Stimulated activated CD8-positive, alpha-beta memory T cell treated with anti-CD3 and anti-CD28 coated beads, Interleukin-4, amount 100 ng/mL, for 1 hour (primary cell): Measurements from ENCODE around the gene NTRK2.

Experiments
- DNase-seq, 2 donors: peaks; one replicate each; pipeline ENCODE4 v3.0.0-alpha.2; 2020; ENCODE audit warnings: low read depth in 2 of 2, low spot score in 1 of 2

The NTRK2 gene

DNA sequence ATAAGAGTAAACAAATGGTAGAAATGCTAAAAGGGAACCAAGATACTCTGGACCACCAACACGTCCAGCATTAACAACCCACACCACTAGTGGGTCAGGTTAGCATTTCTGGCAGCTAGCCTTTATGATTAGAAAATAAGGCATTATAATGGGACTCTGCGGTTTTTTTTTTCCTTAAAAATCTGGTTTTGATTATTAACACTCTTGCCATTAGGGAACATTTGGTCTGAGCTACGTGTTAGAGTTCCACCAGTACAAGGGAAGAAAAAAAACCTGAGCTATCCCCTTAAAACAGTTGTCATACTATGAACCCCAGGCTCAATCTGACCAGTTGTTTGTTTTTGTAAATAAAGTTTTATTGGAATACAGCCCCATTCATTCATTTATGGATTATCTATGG lies 110.4 kb downstream of the NTRK2 start:
- DNase-seq, result no peak

DNA sequence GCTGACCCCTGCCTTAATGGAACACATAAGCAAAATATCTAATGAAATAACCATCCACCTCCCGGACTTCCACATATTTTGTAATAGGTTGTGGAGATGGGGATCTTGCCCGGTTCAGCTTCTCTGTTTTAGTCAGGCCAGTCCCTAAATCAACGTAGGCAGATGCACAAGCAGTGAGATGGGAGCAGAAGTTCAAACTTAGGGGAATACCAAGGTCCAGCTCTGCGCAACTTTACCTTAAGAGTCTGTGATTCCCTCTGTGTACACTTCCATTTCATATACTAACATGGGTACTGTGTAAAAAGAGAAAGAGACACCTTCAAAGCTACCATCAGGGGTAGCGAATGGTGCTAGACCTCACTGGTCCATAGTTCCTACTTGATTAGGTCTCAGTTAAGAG lies 110.9 kb downstream of the NTRK2 start:
- DNase-seq, result no peak

DNA sequence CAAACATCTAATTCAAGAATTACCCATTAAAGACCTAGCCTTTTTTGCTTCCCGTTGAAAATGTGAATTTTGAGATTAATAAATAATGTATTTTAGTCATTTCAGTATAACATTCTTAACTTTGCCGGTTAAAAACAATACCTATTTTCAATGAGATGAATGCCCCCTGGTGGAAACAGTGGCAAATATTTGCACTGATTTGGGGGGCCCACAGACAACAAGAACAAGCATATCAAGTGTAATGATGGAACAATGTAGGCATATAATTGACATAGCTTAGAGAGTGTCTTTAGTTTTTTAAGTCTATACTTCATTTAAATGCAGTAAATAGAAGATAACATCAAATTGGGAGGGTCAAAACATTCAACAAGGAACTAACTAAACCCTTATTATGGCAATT lies 111.9 kb downstream of the NTRK2 start:
- no peak for DNase-seq

DNA sequence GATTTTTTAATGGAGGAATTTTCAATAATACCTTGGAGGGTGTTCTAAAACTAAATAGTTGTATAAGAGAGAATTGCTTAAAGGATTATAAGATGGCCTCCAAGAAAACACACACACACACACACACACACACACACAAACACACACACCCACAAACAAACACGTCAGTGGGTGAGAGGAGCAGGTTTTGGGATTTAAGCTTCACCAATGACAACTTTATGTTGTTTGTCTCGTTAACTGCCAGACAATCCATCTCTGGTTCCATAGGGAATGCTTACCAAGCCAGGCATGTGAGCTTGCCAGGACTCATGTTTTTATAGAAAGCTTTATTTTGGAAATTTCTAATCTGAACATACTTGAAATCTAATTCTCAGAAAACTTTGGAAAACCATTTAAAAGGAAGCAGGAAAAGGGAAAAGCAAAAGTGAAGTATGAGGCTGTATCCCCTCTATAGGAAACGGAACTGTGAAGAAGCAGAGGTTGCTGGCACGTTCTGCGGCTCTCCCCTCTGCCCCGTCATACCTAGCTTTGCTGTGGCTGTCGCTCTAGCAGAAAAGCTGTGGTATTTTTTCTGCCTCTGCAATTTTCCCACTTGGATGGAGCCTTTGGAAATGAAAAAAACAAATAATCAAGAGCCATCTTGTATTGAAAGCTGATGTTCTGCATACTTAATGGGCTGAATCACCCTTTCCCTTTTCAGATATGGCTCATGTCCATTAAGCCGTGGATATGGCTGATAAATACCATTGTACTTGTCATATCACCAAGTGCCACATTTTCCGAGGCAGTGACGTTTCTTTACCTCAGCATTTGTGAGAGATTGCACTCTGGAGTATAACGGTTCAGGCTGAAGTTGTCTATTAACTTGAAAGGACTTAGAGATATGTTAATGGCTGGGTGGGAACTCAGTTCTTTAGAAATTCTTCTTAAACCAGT lies 112.7 kb downstream of the NTRK2 start:
- no peak for DNase-seq

DNA sequence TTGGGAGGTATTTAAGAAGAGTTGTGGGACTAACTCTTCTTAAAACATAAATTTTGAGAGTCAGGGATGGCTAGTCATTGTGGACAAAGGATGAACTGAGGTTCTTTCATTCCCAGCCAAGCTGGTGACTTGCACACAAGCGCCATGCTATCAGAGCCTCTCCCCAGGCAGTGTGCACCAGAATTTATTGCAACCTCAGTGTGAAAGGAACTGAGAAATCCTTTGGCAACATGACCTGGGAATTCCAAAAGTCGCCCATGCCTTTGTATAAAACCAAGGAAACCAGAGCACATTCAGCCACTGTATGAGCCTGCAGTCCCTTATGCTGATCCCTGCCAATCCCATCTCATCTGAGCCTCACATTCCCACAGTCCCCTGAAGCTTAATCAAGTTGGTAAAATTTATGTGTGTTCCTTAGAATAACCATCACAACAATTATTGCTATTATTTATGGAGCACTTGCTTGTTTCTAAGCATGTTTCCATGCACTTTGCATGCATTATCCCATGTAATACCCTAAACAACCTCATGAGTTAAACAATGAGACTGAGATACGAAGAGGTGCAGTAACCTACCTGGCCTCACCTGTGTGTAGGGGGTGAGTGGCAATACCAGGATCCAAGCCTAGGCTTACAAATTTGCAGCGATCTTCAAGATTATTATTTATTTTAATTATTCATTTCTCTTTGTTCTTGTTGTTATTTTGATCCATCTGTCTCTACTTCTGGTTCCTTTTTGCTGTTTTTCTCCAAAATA lies 116.4 kb downstream of the NTRK2 start:
- no peak for DNase-seq

DNA sequence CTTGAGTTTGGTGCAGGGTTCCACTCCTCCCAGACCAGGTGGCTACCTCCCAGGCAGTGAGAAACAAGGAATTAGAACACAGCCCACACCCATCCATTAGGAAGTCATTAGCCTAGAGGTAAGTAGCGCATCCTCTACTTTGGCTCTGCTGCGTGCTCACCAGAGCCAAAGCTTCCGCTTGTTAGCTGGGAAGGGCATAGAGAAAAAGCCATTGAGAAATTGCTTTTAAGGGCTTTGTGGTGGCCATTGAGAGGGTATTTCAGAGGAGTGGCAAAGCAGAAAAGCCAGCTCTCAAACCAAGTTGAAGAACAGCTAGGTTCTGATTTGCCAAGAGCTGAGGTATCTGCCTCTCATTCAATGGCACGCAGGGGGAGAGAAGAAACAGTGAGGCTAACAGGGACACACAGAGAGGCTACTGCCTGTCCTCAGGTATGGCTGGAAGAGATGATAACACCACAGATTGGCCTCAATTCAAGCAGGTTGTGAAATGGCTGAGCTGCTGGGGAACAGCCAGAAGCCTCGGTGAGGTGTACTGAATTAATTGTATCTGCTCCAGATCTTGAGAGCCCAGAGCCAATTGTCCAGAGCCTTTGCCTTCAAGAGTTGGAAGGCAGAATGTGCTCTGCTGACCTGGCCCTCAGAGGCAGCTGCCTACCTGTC lies 119.4 kb downstream of the NTRK2 start:
- no peak for DNase-seq

DNA sequence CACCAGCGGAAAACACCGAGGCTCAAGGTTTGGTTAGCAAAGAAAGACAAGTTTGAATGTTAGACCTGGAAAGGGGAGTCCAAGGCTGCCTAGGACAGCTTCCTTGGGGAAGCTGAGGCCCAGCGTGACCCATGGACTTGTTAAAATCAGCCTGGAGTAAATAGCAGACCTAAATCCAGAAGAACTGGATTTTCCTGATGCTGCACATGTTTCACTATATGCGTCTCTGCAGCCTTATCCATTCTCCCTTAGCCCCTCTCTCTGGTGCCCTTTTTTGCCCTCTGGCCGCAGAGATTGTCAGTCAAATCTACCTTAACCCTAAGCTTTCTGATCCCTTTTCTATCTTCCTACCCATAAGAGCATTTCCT lies 119.9 kb downstream of the NTRK2 start:
- no peak for DNase-seq

DNA sequence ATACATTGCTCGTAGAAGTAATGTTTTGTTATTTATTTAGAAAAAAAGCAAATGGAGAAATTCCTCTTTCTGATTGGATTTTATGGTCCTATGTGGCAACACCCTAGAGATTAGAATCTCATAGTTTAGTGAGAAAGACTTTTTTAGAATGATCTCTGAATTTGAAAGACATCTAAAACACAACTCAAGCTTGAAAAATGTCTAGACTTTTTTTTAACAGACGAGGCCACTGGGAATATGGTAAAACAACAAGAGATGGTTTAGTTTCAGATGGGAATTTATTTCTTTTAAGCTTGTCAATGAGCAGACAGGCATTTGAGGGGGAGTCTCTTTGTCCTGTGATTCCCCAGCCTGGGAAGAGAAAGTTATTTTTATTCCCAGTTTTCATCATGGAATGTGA lies 122.1 kb downstream of the NTRK2 start:
- no peak for DNase-seq

DNA sequence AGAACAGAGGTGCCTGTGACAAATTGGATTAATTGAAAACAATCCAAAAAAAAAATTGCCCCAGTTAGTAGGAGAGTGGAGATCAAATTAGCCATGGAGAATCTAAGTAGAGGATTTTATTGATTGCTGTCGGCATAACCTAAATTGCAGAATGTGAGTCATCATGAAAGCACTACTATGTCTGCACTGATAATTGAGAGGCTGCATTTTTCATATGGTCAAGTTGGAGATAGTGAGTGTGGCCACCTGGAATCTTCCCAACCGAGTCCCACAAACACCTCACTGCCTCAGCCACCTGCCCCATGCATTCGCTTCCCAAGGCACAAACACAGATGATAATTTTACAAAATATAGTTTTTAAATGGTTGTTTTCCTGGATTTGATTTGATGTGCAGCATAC lies 123.7 kb downstream of the NTRK2 start:
- DNase-seq, result no peak

DNA sequence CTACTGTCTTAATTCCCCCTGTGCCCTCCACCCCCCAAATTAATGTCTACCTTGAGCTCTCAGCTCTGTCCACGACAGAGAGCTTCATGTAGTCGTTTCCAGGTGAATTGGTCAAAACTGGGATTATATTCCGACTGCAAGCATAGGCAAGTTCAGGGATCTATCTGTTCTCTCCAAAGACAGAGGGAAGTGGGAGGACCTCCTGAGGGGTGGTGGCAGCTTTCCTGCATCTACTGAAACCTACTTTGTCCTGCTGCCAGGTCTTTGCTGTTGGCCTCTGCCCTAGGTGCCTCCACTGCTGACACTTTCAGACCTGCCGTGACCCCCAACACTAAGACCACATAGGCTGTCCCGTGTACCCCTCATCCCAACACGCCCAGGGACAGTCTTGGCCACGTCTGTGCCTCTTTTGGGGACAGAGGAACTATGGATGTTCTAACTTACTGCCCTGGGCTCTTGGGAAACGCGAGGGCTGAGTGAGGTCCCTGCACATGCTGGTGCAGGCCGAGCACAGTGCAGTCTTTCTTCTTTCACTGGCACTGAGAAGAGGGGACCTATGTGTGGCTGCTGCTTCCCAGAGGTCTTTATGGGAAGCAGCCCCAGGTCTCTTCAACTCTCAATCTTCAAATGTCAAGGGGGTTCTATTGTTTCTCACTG lies 125.6 kb downstream of the NTRK2 start:
- no peak for DNase-seq

DNA sequence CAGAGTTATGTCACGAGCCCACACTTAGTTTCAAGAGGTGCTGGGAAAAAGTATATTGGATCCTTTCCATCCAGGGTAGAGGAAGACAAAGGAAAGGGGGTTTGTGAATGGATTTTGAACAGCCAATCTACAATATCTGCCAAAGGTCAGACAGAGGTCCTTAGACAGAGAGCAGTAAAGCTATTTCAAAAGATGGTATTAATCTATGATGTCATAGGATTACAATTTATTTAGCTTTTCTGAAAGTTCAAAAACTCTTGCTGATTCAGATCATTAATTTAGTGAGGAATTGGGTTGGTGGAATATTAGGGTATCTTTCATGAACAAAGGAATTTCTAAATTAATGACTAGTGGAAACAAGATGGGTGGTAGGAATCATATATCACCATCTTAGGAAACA lies 126.9 kb downstream of the NTRK2 start:
- no peak for DNase-seq

DNA sequence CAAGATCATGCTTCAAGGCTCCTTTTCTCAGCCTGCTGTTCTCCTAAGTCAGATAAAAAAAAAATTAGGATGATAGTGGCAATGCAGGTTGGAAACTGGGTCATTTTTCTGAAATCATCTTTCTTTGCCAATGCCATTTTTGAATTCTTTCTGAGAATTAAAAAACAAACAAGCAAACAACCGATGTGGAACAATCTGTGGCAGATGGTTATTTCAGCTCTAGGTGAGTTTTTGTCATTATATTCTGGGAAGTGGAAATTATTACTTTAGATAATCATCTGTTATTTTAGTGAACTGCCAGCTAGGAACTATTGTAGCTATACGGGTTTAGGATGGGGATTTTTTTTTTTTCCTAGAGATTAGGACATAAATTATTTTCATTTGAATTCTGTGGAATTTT lies 129.7 kb downstream of the NTRK2 start:
- DNase-seq, result no peak

DNA sequence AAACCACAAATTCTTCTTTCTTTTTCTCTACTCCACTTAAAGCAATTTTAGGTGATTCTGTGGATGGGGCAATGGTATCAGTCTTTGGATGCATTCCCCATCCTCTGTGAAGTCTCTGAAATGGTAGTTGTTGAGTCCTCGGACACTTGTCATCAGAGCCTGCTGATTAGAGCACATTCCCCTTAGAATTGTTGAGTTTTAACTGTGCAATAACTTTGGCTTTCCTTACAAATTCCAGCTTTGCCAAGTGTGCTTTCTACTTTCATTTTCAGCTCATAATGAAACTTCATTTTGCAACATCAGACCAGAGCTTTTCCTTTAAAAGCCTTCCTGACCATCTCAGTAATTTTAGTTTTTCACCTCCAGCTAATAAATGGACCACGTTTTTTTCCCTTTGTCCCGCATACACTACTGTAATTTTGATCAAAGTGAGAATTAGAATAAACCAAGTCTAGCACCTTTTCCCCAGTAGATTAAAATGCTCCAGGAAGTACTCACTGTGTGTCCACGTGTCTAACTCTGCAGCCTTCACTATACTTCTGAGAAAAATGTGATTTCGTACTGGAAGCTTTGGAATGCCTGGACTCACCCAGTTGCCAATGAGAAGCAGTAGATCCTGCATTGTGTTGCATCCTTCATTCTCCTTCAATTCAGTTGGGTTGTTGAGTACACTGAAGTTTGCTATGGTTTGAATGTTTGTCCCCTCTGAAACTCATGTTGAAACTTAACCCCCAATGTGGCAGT lies 135.6 kb downstream of the NTRK2 start:
- no peak for DNase-seq

DNA sequence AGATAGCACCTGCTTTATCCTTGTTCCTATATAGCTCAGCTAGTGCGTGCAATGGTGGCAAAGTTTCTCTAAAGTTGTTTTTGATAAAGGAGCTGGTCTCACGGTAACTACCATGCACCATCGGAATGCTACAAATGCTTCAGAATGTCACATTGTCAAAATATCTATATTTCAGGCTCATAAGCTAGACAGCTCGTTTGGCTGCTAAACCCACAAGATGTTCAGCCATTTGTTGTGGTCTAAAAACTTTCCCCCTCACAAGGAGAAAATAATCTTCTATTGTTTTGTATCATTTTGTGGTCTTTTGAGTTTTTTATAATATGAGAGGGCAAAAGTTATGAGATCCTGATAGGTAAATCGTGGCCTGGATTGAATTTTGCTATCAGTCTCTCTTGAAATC lies 137.9 kb downstream of the NTRK2 start:
- no peak for DNase-seq

DNA sequence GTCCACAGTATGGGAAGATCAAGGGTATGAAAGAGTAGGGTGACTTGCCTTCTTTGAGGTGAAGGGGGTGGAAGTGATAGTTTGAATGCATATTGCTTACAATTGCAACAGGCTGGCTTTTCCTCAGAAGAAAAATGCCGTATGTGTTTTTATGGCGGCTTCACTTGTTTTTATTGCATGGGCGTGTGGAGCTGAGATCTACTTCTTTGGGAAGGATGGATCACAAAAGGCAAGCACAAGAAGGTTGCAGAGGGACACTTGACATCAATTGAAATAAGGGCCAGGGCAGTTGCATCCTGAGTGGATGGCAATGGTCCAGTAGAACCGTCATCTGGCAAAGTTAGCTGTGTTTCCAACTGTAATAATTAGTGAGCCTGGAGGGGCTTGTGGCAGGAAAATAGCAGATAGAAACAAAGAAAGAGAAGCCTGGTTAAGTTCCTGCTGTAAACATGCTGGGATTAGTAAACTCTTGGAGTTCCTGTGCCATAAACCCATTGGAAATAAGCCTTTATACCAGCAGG lies 138.4 kb downstream of the NTRK2 start:
- DNase-seq, result no peak

DNA sequence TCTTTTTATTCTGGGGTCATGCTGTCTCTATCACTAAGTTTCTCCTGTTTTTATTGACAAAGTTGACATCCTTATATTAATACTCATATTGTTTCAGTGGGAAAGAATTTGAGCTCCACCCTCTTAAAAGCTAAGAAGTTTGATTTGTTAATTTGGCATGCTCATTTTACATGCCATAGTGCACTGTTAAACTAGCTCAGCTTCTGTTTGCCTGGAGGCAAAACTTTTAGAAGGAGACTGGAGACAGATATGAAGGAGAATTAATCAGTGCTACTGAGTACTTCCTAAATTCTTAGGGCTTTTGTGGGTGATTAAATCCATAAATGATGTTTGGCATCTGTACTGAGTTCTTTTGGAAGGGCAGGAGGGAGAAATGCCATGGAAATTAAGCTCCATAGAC lies 138.9 kb downstream of the NTRK2 start:
- no peak for DNase-seq

DNA sequence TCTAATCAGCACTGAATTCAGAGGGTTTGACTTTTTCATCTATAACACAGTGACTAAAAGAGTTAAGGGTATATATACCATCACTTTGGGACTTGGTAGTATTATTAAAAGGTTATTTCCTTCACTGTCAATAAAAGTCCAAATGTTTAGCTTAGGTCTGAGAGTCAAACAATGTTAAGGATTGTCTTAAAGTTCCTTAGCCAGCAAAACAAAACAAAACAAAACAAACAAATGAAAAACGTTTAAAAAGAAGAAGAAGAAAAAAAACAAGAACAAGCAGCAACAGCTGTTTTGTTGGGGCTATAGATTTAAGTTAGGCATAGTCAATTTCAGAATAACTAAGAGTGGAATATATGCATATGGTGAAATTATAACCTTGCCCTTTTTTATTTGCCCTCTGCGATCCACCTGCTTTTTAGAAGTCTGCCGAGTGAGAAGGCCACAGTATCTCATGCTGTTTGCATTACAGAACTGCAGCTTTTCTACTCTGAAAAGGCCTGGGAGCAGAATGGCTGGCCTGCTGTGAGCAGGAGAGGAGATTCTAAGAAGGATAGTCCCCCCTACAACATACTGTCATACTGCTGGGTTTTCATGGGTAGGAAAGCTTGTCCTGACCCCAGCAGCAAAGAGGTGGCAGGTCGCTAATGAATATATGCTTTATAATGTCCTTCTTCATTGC lies 141.7 kb downstream of the NTRK2 start:
- no peak for DNase-seq

DNA sequence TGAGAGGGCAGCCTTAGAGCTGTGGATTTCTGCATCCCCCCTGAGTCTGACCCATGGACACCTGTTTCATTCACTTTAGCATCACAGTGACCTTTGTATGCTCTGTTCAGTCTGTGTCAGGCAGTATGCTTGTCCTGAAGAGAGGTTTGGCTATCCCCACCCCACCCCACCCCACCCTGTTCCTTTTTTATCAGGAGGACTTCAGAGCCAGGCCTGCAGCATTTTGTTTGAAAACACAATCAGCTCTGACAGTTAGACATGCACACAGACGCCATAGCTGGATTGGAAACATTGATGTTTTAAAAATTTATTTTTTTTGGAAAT lies 142.2 kb downstream of the NTRK2 start:
- no peak for DNase-seq

DNA sequence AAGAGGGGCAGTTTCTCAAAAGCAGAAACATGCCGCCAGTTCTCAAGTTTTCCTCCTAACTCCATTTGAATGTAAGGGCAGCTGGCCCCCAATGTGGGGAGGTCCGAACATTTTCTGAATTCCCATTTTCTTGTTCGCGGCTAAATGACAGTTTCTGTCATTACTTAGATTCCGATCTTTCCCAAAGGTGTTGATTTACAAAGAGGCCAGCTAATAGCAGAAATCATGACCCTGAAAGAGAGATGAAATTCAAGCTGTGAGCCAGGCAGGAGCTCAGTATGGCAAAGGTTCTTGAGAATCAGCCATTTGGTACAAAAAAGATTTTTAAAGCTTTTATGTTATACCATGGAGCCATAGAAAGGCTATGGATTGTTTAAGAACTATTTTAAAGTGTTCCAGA lies 142.8 kb downstream of the NTRK2 start:
- DNase-seq, result no peak

DNA sequence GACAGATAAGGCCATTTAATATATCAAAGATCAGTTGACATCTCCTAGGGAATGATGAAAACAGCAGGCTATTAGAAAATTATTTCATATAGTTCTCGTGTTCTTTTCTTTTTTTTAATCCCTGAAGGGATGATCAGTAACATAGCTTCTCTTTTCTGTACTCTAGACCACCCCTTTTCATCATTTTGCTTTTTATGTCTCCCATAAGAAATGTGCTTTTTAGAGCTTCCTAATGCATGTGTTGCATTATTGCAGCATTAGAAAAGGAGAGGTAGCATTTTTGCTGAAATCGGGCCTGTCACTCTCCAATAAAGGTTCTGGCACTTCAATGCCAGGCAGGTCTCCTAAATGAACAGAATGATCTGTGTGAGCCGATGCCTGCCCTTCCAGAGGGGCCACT lies 143.3 kb downstream of the NTRK2 start:
- DNase-seq, result no peak
